LNCaP clone FGC (cell line): ENCODE data around the gene MAGI1.

Experiments
- DNase-seq: peaks from one replicate; pipeline ENCODE4 v3.0.0-alpha.2; 2011; ENCODE audit warnings: low read depth
- H3K4me3 ChIP-seq: 2 replicates; pipeline ENCODE4 v1.5.1; 2011; ENCODE audit warnings: mild to moderate bottlenecking, low read depth, low read length, control low read depth
- CTCF ChIP-seq: IDR thresholded peaks from 2 replicates; pipeline ENCODE4 v1.5.1; 2012; ENCODE audit warnings: mild to moderate bottlenecking; ENCODE audit not compliant: control insufficient read depth, insufficient read depth; ENCODE audit errors: extremely low read depth

MAGI1 gene

GRCh38 chr3:65596029-65596300, 442.8 kb downstream of the MAGI1 start:
- H3K4me3 ChIP-seq = no peak overlapping the region
- TF ChIP-seq CTCF = no peak
- DNase-seq = no peak

- TF ChIP-seq CTCF = no peak
- no peak overlapping the region for H3K4me3 ChIP-seq
- DNase-seq = no peak
These were observed 443.3 kb downstream of the MAGI1 start for GRCh38 chr3:65595222-65596028.

DNA sequence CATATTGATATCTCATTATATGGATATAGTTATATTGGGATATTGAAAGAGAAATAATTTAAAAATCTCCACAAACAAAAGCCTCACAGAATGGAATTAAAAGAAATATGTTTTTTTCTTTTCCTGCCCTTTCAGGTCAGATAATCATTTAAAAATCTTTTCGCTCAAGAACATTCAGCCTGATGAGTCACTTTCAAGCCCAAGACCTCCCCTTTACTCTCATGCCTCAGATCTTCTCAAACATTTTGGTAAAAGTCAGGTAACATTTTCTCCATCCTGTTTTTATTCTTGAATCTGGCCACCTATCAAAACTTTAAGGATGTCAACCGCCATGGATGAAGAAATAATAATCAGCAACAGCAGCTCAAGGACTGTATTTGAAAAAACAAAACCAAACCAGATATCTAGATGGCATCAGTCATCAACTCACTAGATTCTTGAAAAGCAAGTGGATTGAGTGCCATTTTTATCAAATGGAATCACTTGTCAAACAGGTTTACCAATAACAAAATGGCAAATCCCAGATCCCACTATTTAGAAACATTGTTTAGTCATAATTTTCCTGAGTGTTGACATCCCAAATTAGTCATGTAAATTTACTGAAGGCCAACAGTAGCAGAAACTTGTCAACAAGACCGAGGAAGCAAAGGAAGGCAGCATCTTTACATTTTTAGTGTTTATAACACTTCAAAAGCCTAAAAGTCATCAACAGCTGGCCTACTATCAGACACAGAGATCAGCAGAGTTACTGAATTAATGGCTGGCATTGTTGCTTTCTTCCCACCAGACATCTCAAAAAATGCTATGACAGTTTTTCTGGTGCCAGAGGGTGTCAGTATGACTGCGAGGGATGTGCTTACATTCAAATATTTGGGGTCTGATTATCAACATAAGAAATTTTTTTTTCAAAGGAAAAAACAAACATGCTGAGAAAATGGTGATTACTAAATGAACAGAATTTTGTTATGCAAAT, 444.7 kb downstream of the MAGI1 start:
- H3K4me3 ChIP-seq = no peak overlapping the region
- no peak for TF ChIP-seq CTCF
- no peak for DNase-seq

DNA sequence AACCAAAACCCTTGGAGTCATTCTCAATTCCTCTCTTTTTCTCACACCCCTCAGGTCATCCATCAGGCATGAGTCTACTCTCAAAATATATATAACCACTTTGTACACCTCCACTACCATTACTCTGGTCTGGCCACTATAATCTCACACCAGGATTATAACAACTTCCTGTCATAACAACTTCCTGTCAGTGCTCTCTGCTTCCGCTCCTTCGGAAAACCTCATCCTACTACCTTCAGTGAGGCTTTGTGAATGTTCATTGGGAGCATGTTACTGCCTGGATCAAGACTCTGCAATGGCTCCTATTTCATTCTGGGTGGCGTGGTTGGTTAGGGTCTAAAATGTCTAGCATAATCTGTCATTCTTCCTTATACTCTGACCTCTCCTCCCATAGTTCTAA, 447.4 kb downstream of the MAGI1 start:
- TF ChIP-seq CTCF = no peak
- no peak overlapping the region for H3K4me3 ChIP-seq
- no peak for DNase-seq

GRCh38 chr3:65588884-65589283, 449.8 kb downstream of the MAGI1 start:
- H3K4me3 ChIP-seq = no peak overlapping the region
- TF ChIP-seq CTCF = no peak
- DNase-seq = no peak

- no peak for TF ChIP-seq CTCF
- no peak overlapping the region for H3K4me3 ChIP-seq
- no peak for DNase-seq
These were observed 450.9 kb downstream of the MAGI1 start for GRCh38 chr3:65587650-65588439.
